HepG2 (cell line): Measurements from ENCODE around the gene MEGF11. TPM values are rescaled to one million over a fixed set of nuclear protein-coding genes. Genes with fewer than 3 reads are reported as not detected.
A peak's percentile ranks its signal among the peaks of the same experiment; 100 is the strongest.

Source experiments
- ATAC-seq: fragments of 200-7000 bp; cut with Tn5 transposase; 3 replicates; pipeline ENCODE4 v1.9.1; 2020; ENCODE audit warnings: mild to moderate bottlenecking, moderate library complexity
- BruUV-seq: library from RNA; stranded (reverse); fragments of 400-500 nt; replicated peaks from 2 replicates; lab custom pipeline; 2021; lab: Mats Ljungman, UMichigan
- CTCF ChIA-PET: fragments of 300-600 bp; formaldehyde crosslinking; extraction: SDS; loops from one replicate; lab custom pipeline; 2021; ENCODE audit warnings: low total read pairs, inconsistent platforms, low intra/inter-chr PET ratio; lab: Yijun Ruan, JAX
- POLR2A ChIA-PET: fragments of 350-600 bp; sonication (Branson Sonifier 250); formaldehyde crosslinking; loops from one replicate; lab custom pipeline; 2020; ENCODE audit warnings: antibody characterized with exemption, inconsistent platforms; lab: Yijun Ruan, JAX
- DNase-seq: peaks from one replicate; pipeline ENCODE4 v3.0.0-alpha.2; 2015; ENCODE audit warnings: low spot score
- FAIRE-seq: peaks from 3 replicates; lab custom pipeline; 2011; peaks lifted over from hg19 to GRCh38; lab: Jason Lieb, UNC
- H2AFZ ChIP-seq: one replicate; pipeline ENCODE4 v1.6.1; 2011; ENCODE audit warnings: low read length, inconsistent platforms
- H3K27ac ChIP-seq: fragments of 300-600 bp; 3 replicates; pipeline ENCODE4 v1.8.0; 2011; ENCODE audit warnings: mixed run types, mild to moderate bottlenecking, mixed read lengths, low read length, inconsistent platforms; ENCODE audit not compliant: insufficient read depth; ENCODE audit errors: extremely low read length
- H3K27me3 ChIP-seq, 2 experiments: fragments of 200-600 bp in 1 of 2; 2 replicates in 1 of 2; 3 replicates in 1 of 2; pipeline versions ENCODE4 v1.6.0 to v1.8.0; 2011; ENCODE audit warnings: low read length in 2 of 2, mild to moderate bottlenecking in 2 of 2, moderate library complexity in 2 of 2, inconsistent platforms in 1 of 2; ENCODE audit not compliant: insufficient read depth in 2 of 2, control insufficient read depth in 1 of 2
- H3K36me3 ChIP-seq, 2 experiments: fragments of 200-600 bp in 1 of 2; replicated peaks in 1 of 2; 2 replicates in 1 of 2; 3 replicates in 1 of 2; pipeline versions ENCODE4 v1.5.1 to v1.8.0; 2011; ENCODE audit warnings: low read length in 2 of 2, inconsistent platforms in 1 of 2; ENCODE audit not compliant: insufficient read depth in 2 of 2, control insufficient read depth in 1 of 2
- H3K4me1 ChIP-seq: 2 replicates; pipeline ENCODE4 v1.5.1; 2012; ENCODE audit warnings: low read length, inconsistent platforms; ENCODE audit not compliant: insufficient read depth
- H3K4me2 ChIP-seq: 2 replicates; pipeline ENCODE4 v1.6.0; 2011; ENCODE audit warnings: low read depth, low read length, inconsistent platforms
- H3K4me3 ChIP-seq, 3 experiments: fragments of 200-600 bp in 1 of 3; sonication (generic), shearing (Covaris generic) in 1 of 3; replicated peaks in 1 of 3; 2 replicates each; pipeline ENCODE4 v1.5.1; 2011 to 2016; ENCODE audit warnings: low read length in 3 of 3, inconsistent platforms in 2 of 3, low read depth in 2 of 3, mild to moderate bottlenecking in 2 of 3, control low read depth in 1 of 3, mixed read lengths in 1 of 3; ENCODE audit not compliant: insufficient read depth in 1 of 3
- H3K79me2 ChIP-seq: one replicate; pipeline ENCODE4 v1.6.1; 2011; ENCODE audit warnings: low read length, inconsistent platforms; ENCODE audit not compliant: insufficient read depth
- H3K9ac ChIP-seq: 2 replicates; pipeline ENCODE4 v1.6.0; 2011; ENCODE audit warnings: mild to moderate bottlenecking, low read depth, low read length, inconsistent platforms; ENCODE audit not compliant: insufficient read depth
- H3K9me3 ChIP-seq: 2 replicates; pipeline ENCODE4 v1.5.1; 2012; ENCODE audit warnings: mild to moderate bottlenecking, low read length
- H4K20me1 ChIP-seq: 2 replicates; pipeline ENCODE4 v1.6.0; 2011; ENCODE audit warnings: inconsistent platforms, mild to moderate bottlenecking, low read length, moderate library complexity; ENCODE audit not compliant: insufficient read depth
- FIP1L1 ChIP-seq: fragments of 200-400 bp; formaldehyde crosslinking; IDR thresholded peaks from 2 replicates; pipeline ENCODE4 v1.6.1; 2018; ENCODE audit warnings: low read depth, mild to moderate bottlenecking, low read length, moderate library complexity, borderline replicate concordance; ENCODE audit not compliant: insufficient read depth
- FOXA3 ChIP-seq: IDR thresholded peaks from 2 replicates; pipeline ENCODE4 v1.6.1; 2016; ENCODE audit warnings: missing genetic modification reagents, missing compliant biosample characterization
- NFAT5 ChIP-seq: sonication (generic); formaldehyde crosslinking; IDR thresholded peaks from 2 replicates; pipeline ENCODE4 v1.4.0; 2020; ENCODE audit warnings: missing genetic modification reagents
- SIN3B ChIP-seq: fragments of 150-350 bp; IDR thresholded peaks from 2 replicates; pipeline ENCODE4 v1.6.1; 2014; ENCODE audit warnings: low read length
- YY1 ChIP-seq: IDR thresholded peaks from 2 replicates; pipeline ENCODE4 v1.6.1; 2011; ENCODE audit warnings: low read length, low read depth, moderate library complexity, mild to moderate bottlenecking; ENCODE audit not compliant: insufficient read depth, insufficient replicate concordance
- ZBTB2 ChIP-seq: sonication (generic); formaldehyde crosslinking; IDR thresholded peaks from 2 replicates; pipeline ENCODE4 v1.8.0; 2022; ENCODE audit warnings: low read depth, missing genetic modification reagents
- ZNF12 ChIP-seq: sonication (generic); formaldehyde crosslinking; IDR thresholded peaks from 2 replicates; pipeline ENCODE4 v1.5.0; 2020; ENCODE audit warnings: missing genetic modification reagents
- ZNF547 ChIP-seq: sonication (generic); formaldehyde crosslinking; IDR thresholded peaks from 2 replicates; pipeline ENCODE4 v1.5.1; 2020; ENCODE audit warnings: mild to moderate bottlenecking, missing genetic modification reagents
- ZSCAN29 ChIP-seq: sonication (generic); formaldehyde crosslinking; conservative IDR thresholded peaks from 2 replicates; pipeline ENCODE4 v1.4.0; 2020; ENCODE audit warnings: mild to moderate bottlenecking, missing genetic modification reagents
- WGBS: methylation state at CpG from one replicate; pipeline ENCODE4 v1.1.6; 2017; ENCODE audit warnings: low lambda C conversion rate; 5-methylcytosine and 5-hydroxymethylcytosine counted together
- in situ Hi-C: cut with HindIII; loops from 2 replicates; pipeline ENCODE4 v1.10.0; 2017; ENCODE audit warnings: low pct_unique_long_range_greater_than_20kb; ENCODE audit not compliant: extremely low pct_ligation_motif_present
- intact Hi-C: fragments of 100-400 bp; cut with micrococcal nuclease; formaldehyde crosslinking; loops from one replicate; pipeline ENCODE4 v1.10.0; 2022; ENCODE audit not compliant: unreplicated experiment
- polyA plus RNA-seq, 8 experiments: library from polyadenylated mRNA; depleted of rRNA in 3 of 8; stranded (reverse) in 7 of 8; unstranded in 1 of 8; fragments of >200 nt; fragmentation: Illumina TruSeq in 4 of 8; extraction: Trizol in 4 of 8; gene quantifications; 2 replicates each; pipeline versions ENCODE4 v1.2.1 to v1.2.3, GENCODE V29; 2011 to 2016; ENCODE audit warnings: low read depth in 4 of 8, missing spikeins in 1 of 8, mixed read lengths in 1 of 8; ENCODE audit not compliant: insufficient read depth in 1 of 8
- total RNA-seq, 5 experiments: library from RNA; depleted of rRNA; stranded (reverse); fragments of >200 nt; fragmentation: Illumina TruSeq; extraction: Trizol; gene quantifications; 2 replicates each; pipeline ENCODE4 v1.2.3, GENCODE V29; 2016; ENCODE audit warnings: low read depth in 1 of 5

Gene MEGF11
- total and polyA plus RNA-seq, 2 of the 13 experiments (the other 11 are each of a cell fraction or from before 2014, with no cell fraction given), result not detected

DNA sequence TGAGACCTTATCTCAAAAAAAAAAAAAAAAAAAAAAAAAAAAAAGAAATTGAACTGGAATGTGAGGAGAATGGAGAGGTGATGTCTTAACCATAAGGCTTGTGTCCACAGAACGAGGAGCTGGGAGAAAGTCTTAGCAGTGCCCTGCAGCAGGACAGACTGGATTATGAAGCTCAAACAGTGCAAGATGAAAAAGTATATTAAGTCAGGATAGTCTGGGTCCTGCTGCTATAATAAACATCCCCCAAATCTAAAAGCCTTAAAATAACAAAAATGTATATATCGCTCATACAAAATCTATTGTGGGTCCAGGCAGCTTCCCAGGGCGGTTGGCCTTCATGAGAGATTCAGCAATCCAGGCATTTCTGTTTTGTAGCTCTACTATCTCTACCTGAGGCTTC lies 208.7 kb downstream of the MEGF11 start:
- H3K4me1 ChIP-seq, result peaks cover 16% of the 10 kb centered on the region
- H4K20me1 ChIP-seq, result no peaks in the 10 kb centered on the region
- no peak overlapping the region for H3K27ac ChIP-seq
- no peak overlapping the region for H3K4me3 ChIP-seq
- no TSS peak for BruUV-seq
- H2AFZ ChIP-seq, result no peak overlapping the region
- H3K9me3 ChIP-seq, result no peaks in the 10 kb centered on the region
- no peaks in the 10 kb centered on the region for H3K36me3 ChIP-seq
- DNase-seq (no peak), FAIRE-seq (no peak), ATAC-seq (no peak)
- H3K4me2 ChIP-seq, result no peak overlapping the region
- 44% methylated on average over 3 of the region's 3 CpGs for WGBS
- H3K9ac ChIP-seq, result no peak overlapping the region
- H3K27me3 ChIP-seq, result peaks cover 2 to 20% of the 10 kb centered on the region in 2 experiments; a peak in 3 of 5 replicates
- intact Hi-C loops (no loop called here), in situ Hi-C loops (no loop called here)
- TF ChIP-seq ZNF12 (CRISPR knock-in tag) (peak; percentile 82; the same call in 1 of the 2 replicates), ZSCAN29 (CRISPR knock-in tag) (no peak)
- POLR2A ChIA-PET, result no interaction called here
- CTCF ChIA-PET, result no interaction called here
- no peaks in the 10 kb centered on the region for H3K79me2 ChIP-seq

GRCh38 chr15:66043264-66043663 lies 210.3 kb downstream of the MEGF11 start:
- peaks cover 10% of the 10 kb centered on the region for H3K4me1 ChIP-seq
- peaks cover 2 to 30% of the 10 kb centered on the region in 2 experiments; a peak in 4 of 5 replicates for H3K27me3 ChIP-seq
- DNase-seq (peak; percentile 65), FAIRE-seq (no peak), ATAC-seq (peak; percentile 65)
- POLR2A ChIA-PET, result no interaction called here
- H3K36me3 ChIP-seq, result no peaks in the 10 kb centered on the region
- 0% methylated on average over 1 of the region's 8 CpGs for WGBS
- H3K79me2 ChIP-seq, result no peaks in the 10 kb centered on the region
- H3K4me2 ChIP-seq, result no peak overlapping the region
- BruUV-seq, result no TSS peak
- no peaks in the 10 kb centered on the region for H3K9me3 ChIP-seq
- H2AFZ ChIP-seq, result no peak overlapping the region
- CTCF ChIA-PET, result no interaction called here
- H4K20me1 ChIP-seq, result no peaks in the 10 kb centered on the region
- H3K4me3 ChIP-seq, result no peak overlapping the region
- in situ Hi-C loops, result no loop called here
- H3K9ac ChIP-seq, result no peak overlapping the region
- no peak overlapping the region for H3K27ac ChIP-seq
- intact Hi-C loops, result no loop called here
- peak; percentile 67 for TF ChIP-seq FOXA3 (CRISPR knock-in tag)
- no peak for TF ChIP-seq SIN3B
- TF ChIP-seq FIP1L1, result no peak
- TF ChIP-seq NFAT5 (CRISPR knock-in tag), result no peak
- TF ChIP-seq ZBTB2 (CRISPR knock-in tag), result no peak
- TF ChIP-seq YY1, result peak; percentile 35
- no peak for TF ChIP-seq ZNF547 (CRISPR knock-in tag)
